Measurements from ENCODE around the gene ACHE.

DNA sequence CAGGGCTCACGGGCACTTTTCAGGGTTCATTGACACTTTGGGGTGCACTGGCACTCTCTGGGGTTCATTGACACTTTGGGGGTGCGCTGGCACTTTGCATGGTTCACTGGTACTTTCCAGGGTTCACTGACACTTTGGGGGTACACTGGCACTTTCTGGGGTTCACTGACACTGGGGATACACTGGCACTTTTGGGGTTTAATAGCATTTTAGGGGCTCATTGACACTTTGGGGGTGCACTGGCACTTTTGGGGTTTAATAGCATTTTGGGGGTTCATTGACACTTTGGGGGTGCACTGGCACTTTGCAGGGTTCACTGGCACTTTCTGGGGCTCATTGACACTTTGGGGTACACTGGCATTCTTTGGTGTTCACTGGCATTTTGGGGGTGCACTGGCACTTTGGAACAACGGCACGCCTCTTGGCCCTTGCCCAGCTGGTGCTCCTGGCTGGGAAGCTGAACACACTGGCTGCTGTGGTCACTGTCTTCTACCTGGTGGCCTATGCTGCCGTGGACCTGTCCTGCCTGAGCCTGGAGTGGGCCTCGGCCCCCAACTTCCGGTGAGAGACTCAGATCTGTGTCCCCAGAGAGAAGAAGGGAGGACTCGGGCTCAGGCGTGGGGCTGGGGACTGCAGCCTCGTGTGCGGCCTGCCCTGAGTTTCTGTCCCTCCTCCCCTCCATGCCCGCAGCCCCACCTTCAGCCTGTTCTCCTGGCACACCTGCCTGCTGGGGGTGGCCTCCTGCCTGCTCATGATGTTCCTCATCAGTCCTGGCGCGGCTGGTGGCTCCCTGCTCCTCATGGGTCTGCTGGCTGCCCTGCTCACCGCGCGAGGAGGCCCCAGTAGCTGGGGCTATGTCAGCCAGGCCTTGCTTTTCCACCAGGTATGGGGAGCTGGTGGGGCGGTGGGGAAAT lies 34.7 kb downstream of the ACHE start:
- TF ChIP-seq CTCF (IDR thresholded peaks at IDR 0.05) = no peak
- no peak for TF ChIP-seq POLR2A (IDR thresholded peaks at IDR 0.05; ENCODE audit: low read length)
- no peak for TF ChIP-seq TP53 (CRISPR knock-in tag; IDR thresholded peaks at IDR 0.05)
- TF ChIP-seq PHF8 (IDR thresholded peaks at IDR 0.05; ENCODE audit: borderline replicate concordance, low read depth) = no peak
- TF ChIP-seq, protein P1, sequence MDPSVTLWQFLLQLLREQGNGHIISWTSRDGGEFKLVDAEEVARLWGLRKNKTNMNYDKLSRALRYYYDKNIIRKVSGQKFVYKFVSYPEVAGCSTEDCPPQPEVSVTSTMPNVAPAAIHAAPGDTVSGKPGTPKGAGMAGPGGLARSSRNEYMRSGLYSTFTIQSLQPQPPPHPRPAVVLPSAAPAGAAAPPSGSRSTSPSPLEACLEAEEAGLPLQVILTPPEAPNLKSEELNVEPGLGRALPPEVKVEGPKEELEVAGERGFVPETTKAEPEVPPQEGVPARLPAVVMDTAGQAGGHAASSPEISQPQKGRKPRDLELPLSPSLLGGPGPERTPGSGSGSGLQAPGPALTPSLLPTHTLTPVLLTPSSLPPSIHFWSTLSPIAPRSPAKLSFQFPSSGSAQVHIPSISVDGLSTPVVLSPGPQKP (IDR thresholded peaks at IDR 0.05; ENCODE audit: low read depth, low read length) = no peak
- TF ChIP-seq HOXA7 (CRISPR knock-in tag; IDR thresholded peaks at IDR 0.05) = no peak
- TF ChIP-seq, protein P2, sequence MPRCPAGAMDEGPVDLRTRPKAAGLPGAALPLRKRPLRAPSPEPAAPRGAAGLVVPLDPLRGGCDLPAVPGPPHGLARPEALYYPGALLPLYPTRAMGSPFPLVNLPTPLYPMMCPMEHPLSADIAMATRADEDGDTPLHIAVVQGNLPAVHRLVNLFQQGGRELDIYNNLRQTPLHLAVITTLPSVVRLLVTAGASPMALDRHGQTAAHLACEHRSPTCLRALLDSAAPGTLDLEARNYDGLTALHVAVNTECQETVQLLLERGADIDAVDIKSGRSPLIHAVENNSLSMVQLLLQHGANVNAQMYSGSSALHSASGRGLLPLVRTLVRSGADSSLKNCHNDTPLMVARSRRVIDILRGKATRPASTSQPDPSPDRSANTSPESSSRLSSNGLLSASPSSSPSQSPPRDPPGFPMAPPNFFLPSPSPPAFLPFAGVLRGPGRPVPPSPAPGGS (IDR thresholded peaks at IDR 0.05) = no peak
- no peak for TF ChIP-seq RCOR1 (IDR thresholded peaks at IDR 0.05; ENCODE audit: low read depth, low read length)
- no peak for TF ChIP-seq JUNB (IDR thresholded peaks at IDR 0.05)
- no peak for TF ChIP-seq NPAS2 (CRISPR knock-in tag; IDR thresholded peaks at IDR 0.05; ENCODE audit: borderline replicate concordance)
- TF ChIP-seq EHMT2 (IDR thresholded peaks at IDR 0.05; ENCODE audit: low read depth) = no peak
- TF ChIP-seq EP300 (IDR thresholded peaks at IDR 0.05) = no peak
- TF ChIP-seq, protein P3, sequence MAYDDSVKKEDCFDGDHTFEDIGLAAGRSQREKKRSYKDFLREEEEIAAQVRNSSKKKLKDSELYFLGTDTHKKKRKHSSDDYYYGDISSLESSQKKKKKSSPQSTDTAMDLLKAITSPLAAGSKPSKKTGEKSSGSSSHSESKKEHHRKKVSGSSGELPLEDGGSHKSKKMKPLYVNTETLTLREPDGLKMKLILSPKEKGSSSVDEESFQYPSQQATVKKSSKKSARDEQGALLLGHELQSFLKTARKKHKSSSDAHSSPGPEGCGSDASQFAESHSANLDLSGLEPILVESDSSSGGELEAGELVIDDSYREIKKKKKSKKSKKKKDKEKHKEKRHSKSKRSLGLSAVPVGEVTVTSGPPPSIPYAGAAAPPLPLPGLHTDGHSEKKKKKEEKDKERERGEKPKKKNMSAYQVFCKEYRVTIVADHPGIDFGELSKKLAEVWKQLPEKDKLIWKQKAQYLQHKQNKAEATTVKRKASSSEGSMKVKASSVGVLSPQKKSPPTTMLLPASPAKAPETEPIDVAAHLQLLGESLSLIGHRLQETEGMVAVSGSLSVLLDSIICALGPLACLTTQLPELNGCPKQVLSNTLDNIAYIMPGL (CRISPR knock-in tag; IDR thresholded peaks at IDR 0.05; ENCODE audit: borderline replicate concordance) = no peak
- no peak for TF ChIP-seq RFX5 (IDR thresholded peaks at IDR 0.05)
